NCI-H2196 treated with DMSO at 0.1 percent for 48 hours (cell line): Measurements from ENCODE around the gene APPBP2.
"Not testable (repeated sequence)": the region's sequence is repeated elsewhere in the genome, so short reads cannot be mapped to it uniquely, and the experiment has no call there.

Source experiments
- DNase-seq: peaks from one replicate; lab custom pipeline; 2025; ENCODE audit not compliant: unreplicated experiment; lab: John Stamatoyannopoulos, UW

The APPBP2 gene

DNA sequence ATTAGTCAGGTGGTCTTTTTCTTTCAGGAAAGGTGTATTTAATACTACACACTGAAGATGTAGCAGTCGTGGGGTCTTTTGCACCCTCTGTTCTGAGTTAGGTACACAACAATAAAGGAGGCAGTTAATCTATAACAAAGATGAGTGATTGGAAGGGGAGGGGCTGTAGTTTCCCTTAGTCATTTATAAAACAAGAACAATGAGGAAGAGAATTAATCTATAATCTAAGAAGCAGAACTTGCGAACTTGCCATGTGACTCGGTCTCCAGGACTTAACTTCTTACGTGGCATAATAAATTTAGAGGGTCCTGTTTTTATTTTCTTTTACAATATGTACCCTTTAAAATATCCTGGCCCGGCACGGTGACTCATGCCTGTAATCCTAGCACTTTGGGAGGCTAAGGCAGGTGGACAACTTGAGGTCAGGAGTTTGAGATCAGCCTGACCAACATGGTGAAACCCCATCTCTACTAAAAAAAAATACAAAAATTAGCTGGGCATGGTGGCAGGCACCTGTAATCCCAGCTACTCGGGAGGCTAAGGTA is 8.6 kb upstream of the APPBP2 start:
- no peak for DNase-seq

DNA sequence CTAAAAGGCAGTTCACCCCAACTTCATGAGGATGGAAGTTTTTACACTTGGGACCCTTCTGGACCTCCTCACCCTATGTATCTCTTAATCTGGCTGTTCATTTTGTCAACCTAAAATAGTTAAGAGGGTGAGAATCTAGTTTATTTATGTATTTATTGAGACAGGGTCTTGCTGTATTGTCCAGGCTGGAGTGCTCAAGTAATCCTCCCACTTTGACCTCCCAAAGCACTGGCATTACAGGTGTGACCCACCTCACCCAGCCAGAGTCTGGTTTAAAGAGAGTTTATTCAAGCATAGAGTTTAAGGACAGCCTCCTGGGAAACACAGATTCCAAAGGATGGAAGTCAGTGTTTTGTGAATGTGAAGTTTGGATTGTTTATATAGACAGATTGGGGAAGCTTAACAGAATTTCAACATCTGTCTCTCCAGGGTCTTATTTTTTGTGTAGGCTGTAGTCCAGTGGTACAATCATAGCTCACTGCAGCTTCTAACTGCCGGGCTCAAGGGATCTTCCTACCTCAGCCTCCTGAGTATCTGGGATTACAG is 8.0 kb upstream of the APPBP2 start:
- DNase-seq, result no peak

DNA sequence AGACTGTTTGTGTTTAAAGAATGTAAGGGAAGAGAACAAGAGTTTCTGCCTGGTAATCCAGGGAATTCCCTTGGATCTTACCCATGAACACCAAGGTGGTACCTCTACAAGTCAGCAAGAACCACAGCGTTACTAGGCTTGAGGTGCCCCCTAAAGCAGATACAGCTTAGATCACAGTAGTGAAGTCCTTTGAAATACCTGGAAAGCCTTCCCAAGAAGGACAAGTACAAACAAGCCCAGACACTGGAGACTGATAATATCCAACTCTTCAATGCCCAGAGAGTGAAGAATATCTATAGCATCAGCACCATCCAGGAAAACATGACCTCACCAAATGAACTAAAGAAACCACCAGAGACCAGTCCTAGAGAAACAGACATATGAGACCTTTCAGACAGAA is 3.8 kb upstream of the APPBP2 start:
- no peak for DNase-seq

DNA sequence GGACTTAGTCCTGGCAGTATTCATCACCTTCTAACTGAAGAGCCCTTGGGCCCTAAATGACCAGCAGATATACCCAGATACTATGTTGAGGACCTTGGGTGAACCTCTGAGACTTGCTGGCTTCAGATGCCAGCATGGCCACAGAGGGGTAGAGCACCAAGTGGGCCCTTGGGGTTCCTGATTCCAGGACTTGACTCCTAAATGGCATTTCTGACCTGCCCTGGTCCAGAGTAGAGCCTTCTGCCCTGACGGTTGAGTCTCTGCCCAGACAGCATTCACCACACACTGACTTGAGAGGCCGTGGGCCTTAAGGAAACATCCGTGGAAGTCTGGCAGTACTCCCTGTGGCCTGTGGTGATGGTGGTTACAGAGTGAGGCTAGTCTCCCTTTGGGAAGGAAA is 2.8 kb upstream of the APPBP2 start:
- DNase-seq, result no peak

DNA sequence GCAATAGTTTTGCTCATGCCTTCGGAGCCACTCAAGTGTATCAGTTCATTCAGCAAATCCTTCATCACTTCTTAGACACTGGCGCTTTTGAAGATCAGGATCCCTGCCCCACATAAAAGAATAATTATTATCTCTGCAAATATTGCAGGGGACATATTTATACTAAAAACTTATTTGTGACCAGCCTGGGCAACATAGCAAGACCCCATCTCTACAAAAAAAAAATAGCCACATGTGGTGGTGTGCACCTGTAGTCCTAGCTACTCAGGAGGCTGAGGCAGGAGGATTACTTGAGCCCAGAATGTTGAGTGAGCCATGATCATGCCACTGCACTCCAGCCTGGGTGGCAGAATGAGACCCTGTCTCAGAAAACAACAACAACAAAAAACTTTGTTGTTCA is 1.7 kb upstream of the APPBP2 start:
- DNase-seq, result no peak

DNA sequence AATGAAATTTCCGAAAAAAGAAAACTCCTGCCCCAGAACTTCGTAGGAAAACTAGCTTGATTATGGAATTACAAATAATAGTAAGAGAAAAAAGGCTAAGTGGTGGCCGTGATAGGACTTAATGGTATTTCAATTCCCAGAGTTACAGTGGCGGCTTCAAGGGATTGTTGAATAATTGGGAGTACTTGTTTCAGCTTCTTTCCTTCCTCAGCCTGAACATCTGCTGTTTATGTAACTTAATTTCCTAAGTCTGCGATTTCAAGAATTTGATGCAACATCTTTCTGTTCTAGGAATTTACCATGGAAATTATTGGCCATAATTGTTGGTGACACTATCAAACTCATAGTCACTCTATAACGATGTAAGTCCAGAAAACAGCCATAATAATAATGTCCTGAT is 684 bp upstream of the APPBP2 start:
- DNase-seq, result no peak

DNA sequence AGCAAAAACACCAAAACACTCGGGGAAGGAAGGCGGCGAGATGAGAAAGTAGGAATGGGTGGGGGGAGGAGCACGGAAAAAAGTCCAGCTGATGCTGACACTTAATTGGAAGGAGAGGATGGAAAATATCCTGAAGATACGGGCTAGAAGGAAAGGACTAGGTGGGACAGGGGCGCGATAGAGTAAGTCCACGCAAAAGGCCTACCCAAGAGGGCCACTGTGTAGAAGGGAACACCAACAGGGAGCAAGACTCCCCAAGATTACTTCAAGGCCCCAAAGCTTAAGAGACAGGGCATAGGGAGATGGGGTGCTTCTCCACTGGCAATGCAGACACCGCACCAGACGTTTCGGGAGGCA is 736 bp downstream of the APPBP2 start:
- no peak for DNase-seq

DNA sequence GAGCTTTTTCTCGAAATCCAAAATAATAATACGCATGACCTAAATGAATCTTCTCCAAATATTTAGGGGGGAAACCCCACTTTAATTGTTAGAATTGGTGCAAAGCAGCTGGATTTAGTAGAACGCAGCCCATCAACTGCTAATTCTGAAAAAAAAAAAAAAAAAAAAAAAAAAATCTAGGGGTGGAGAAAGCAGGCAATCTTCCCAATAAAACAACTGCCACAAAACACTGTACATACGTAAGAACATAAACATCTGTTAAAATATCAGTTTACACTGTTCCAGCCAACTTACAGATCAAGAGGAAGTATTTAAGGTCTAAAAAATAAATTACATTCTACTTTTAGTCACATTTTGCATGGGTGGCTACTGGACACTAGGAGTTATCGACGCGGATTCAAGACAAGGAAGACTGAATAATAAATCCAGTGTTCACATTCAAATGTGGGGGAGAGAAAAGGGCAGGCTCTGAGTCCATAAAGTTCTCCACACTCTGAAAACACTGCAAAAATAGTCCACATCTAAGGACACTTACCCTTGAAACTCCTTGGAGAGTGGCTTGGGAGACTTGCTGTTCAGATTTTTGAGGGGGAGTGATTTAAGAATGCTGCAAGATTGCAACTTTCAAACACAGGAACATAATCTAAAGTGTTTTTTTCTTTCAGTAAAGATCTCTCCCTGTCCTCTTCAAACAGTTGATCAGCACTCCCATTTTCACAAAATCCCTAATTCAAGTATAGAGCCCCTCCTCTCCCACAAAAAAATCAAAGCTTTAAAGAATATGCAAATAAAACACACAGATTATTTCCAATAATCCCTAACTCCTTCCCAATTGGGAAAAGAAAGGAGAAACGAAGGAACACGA is 1.3 kb downstream of the APPBP2 start:
- no peak for DNase-seq

DNA sequence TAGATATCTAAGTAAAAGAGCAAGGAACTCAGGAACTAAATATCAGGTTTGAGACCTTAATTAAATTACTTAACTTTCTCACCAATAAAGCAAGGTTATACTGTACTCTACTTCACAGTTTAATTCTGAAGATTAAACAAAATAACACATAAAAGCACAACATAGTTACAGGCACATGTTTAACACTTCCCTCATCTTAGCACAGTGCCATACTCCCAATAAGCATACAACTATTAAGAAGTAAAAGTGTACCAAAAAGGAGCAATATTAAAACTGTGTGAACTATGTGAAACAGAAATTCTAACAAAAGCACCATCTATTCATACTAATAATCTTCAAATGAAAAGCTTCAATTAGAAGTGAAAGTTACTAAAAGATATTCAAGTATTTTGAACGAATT is 2.2 kb downstream of the APPBP2 start:
- no peak for DNase-seq

DNA sequence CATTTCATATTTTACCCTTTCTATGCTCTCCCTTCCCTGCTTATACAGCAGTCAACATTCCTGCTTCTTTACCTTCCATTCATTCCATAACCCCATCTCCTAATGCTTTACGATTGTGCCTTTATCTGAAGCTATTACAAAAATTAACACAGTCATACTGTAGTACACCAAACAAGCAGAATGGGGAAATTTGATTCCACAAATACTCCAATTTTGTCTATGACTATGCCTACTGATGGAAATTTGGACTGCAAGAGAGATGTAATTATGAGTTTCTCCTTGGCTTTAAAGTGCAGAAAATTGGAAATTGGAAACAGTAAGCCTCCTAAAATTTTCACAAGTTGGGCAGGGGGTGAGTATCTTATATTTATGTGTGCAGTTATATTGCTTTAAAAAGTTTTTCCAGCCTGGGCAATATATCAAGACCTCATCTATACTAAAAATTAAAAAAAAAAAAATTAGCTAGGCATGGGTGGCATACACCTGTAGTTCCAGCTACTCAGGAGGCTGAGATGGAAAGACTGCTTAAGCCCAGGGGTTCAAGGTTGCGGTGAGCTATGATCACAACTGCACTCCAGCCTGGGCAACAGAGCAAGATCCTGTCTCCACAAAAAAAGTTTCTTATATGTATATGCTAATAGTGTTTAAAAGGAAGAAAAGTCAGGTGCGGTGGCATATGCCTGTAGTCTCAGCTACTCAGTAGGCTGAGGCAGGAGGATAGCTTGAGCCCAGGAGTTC is 3.0 kb downstream of the APPBP2 start:
- no peak for DNase-seq

DNA sequence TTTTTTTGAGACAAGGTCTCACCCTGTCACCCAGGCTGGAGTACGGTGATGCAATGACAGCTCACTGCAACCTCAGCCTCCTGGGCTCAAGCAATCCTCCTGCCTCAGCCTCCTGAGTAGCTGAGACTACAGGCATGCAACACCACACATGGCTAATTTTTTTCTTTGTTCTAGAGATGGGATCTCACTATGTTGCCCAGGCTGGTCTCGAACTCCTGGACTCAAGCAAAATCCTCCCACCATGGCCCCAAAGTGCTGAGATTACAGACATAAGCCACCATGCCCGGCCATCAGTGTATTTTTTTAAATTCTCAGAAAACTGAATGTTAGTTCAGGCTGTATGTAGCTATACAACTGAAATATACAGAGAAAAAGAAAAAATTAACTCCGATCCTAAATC is 6.2 kb downstream of the APPBP2 start:
- DNase-seq, result no peak

DNA sequence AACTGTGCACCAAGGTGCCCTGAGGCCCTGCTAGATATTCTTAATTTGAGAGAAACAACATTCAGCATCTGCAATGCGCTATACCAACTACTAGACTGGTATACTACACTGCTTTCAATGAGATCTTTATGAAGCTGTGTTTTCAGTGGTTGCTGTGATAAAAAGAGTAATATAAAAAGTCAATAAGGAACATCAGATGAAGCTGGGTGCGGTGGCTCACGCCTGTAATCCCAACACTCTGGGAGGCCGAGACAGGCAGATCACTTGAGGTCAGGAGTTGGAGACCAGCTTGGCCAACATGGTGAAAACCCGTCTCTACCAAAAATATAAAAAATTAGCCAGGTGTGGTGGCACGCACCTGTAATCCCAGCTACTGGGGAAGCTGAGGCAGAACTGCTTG is 10.4 kb downstream of the APPBP2 start:
- DNase-seq, result not testable (repeated sequence)

DNA sequence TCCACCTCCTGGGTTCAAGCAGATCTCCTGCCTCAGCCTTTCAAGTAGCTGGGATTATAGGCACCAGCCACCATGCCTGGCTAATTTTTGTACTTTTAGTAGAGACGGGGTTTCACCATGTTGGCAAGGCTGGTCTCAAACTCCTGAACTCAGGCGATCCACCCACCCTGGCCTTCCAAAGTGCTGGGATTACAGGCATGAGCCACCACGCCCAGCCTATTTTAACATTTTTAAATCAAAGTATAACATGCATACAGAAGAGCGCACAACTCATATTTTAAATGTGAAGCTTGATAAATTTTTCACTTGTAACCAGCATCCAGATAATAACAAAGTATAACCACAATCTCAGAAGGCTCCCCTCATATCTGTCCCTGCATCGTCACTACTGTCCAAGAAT is 10.8 kb downstream of the APPBP2 start:
- DNase-seq, result not testable (repeated sequence)

DNA sequence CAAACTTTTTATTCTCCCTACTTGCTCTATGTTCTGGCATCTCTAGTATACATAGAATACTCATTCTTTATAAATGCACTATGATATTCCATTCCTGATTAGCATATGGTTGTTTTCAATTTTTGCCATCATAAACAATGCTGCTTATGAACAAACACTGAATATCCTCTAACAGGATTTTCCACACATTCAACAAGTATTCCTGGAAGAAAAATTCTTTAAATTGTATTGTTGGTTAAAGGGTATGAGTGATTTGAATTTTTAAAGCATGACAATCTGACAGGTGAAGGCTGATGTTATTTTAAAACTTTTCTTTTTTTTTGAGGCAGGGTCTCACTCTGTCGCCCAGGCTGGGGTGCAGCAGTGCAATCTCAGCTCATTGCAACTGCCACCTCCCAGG is 11.5 kb downstream of the APPBP2 start:
- DNase-seq, result no peak

DNA sequence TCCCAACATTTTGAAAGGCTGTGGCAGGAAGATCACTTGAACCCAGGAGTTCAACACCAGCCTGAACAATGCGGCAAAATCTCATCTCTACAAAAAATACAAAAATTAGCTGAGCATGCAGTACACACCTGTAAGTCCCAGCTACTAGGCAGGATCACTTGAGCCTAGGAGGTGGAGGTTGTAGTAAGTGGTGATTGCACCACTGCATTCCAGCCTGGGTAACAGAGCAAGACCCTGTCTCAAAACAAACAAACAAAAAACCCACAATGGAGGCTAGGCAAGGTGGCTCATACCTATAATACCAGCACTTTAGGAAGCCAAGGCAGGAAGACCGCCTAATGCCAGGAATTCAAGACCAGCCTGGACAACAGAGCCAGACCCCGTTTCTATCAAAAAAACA is 12.0 kb downstream of the APPBP2 start:
- no peak for DNase-seq

DNA sequence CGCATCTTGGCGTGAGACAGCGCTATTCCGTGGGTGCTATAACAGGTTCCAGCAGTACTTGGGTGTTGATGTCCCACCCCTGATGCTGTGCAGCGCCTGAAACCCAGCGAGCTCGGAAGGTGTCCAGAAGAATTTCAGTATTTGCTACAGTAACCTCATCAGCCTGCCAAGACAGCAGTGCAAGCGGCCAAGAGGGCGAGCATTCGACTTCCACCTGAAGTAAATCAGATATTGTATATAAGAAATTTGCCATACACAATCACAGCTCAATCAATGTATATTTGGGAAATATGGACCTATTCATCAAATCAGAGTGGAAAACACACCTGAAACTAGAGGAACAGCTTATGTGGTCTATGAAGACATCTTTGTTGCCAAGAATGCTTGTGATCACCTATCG is 13.0 kb downstream of the APPBP2 start:
- no peak for DNase-seq

DNA sequence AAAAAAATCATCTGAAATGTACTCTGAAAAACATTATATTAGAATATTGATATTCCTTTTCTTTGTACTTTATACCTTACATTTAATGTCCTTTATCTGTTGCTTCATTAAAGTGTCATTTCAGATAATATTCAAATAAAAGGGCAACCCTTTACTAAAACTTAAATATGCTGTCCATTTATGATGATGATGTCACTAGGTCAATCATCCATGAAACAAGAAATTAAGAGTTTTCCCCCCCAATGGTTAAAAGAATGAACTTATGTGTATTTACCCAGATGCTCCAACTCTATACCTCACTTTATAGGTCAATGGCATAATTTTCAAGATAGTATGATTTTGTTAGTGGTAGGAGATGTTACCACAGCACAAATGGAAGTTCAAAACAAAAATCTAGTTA is 15.3 kb downstream of the APPBP2 start:
- no peak for DNase-seq

DNA sequence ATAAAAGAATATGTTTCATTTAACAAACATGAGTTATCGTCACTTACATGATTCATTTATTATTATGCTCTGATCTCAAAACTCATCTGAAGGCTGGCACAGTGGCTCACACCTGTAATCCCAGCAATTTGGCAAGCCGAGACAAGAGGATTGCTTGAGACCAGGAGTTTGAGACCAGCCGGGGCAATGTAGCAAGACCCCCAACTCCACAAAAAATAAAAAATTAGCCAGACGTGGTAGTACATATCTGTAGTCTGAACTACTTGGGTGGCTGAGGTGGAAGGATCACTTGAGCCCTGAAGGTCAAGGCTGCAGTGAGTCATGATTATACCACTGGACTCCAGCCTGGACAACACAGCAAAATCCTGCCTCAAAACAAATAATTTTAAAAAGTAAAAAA is 16.0 kb downstream of the APPBP2 start:
- no peak for DNase-seq

DNA sequence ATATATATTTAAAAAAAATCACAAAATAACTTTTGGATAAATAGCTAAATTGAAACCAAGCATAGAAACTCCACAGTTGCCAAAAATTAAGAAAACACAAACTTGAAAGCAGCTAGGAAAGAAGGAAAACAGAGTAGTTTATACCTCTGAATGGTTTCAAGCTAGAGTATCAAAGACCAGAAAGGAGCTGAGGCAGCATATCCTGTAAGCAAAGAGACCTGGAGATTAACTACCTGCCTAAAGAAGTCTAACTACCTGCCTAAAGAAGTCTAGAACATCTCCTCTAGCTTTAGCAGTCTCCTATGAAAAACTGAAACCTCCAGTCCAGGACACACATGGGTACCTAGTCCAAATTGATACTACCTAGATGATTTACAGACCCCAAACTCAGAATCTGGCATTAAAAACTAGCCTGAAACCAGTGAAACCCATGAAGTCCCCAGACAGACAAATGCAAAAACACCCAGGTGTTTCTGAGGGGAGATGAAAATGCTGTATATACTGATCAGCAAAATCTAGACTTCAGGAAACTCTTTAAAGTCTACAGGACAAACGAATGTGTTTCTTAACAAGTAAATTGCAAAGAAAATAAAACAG is 17.6 kb downstream of the APPBP2 start:
- no peak for DNase-seq

DNA sequence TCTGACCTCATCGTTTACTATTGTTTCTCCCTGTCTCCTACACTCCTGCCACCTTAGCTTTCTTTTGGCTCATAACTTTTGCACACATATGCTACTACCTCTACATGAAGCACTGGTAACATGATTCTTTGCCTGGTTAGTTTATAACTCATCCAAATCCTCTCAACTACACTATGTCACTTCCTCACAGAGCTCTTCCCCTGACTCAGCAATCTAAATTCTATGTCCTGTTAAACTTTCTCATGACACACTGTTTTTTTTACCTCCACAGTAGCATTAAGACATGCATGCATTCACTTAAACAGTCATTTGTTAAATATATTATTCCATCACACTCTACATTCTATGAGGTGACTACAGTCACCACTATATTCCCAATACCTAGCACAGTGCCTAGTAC is 19.7 kb downstream of the APPBP2 start:
- no peak for DNase-seq

DNA sequence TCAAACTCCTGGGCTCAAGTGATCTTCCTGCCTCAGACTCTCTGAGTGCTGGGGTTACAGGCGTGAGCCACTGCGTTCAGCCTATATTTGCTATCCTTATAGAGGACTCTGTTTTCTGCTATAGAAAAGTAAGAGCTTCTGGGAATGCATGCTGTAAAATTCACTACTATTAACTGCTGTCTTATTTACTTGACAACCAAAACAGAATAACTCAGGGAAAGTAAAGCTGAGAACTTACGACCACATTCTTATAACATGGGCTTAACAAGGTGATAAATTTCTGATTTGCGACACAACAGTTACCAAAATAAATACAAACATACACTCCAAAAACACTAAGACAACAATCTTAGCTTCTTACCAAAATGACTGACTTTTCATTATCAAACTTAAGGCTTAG is 23.9 kb downstream of the APPBP2 start:
- no peak for DNase-seq

DNA sequence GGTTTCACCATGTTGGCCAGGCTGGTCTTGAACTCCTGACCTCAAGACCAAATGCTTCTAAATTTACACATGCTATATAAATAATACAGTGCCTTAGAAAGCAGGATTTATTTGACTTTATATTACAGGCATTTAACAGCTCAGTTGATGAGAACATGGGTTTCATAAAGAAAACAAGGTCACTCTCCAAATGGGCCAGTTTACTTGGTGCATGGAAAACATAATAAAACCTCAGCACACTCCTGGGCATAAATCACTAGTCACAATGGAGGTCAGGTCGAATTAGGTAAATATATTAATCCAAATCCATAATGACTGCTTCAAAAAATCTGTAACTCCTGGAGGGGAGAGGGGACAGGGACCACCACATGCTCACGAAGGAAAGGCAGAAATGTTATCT is 24.5 kb downstream of the APPBP2 start:
- DNase-seq, result no peak
